HG03039 (cell line): ENCODE results near the gene CFAP210.
"Not testable (repeated sequence)": the region's sequence is repeated elsewhere in the genome, so short reads cannot be mapped to it uniquely, and the experiment has no call there.

Source experiments
- ATAC-seq: cut with Tn5 transposase; IDR thresholded peaks from one replicate; pipeline ENCODE4 v1.9.1; 2021; ENCODE audit warnings: mild to moderate bottlenecking, moderate library complexity; ENCODE audit not compliant: unreplicated experiment

CFAP210 gene

DNA sequence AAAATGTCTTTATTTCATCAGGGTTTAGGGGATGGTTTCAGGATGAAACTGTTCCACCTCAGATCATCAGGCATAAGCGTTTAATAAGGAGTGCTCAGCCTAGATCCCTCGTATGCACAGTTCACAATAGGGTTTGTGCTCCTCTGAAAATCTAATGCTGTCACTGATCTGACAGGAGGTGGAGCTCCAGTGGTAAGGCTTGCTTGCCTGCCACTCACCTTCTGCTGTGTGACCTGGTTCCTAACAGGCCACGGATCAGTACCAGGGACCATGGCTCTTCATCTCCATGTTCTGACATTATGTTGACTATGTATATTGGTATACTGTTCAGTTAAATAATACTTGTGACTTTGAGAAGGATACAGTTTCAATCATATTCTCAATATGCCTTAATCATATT is 68.4 kb downstream of the CFAP210 start:
- no peak for ATAC-seq

DNA sequence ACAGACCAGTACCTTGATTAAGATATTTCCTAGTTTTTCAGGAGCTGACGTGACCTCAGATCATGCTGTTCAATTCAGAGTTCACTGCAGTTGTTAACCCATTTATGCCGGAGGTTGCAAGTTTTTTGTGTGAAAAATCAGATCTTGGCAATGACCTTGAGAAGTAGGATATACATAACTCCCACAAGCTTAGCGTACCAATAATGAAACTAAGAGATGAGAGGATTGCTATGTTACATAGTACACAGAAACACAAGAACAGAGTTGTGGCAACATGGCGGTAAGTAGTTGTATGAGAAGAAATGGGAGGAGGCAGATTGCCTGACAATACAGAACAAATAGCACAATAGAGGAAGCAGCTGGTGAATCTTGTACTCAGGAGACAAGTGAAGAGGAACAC is 71.0 kb downstream of the CFAP210 start:
- ATAC-seq, result no peak

DNA sequence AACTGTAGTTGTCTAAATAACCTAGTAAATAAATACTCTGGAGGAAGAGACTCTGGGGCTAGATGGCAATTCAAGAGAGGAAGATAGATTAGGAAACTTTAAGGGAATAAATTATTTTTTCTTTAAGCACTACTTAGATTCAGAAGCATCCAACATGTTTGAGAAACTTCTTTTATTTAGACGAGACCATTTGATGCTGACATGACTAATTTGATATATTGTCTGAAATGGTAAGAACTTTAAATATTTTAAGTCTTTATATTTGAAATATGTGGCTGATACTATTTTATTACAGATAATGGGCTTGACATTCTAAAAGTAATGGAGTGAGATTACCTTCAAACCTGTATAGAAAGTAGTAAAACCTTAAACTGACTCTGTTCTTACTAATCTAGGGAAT is 73.7 kb downstream of the CFAP210 start:
- no peak for ATAC-seq

DNA sequence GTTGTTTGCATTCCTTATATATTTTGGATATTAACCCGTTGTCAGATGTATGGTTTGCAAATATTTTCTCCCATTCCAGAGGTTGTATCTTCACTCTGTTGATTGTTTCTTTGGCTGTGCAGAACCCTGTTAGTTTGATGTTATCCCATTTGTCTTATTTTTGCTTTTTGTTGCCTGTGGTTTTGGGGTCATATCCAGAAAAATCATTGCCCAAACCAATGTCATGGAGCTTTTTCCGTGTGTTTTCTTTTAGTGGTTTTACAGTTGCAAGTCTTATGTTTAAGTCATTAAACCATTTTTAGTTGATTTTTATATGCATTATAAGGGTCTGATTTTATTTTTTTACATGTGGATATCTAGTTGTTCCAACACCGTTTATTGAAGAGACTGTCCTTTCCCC is 74.3 kb downstream of the CFAP210 start:
- ATAC-seq, result no peak

DNA sequence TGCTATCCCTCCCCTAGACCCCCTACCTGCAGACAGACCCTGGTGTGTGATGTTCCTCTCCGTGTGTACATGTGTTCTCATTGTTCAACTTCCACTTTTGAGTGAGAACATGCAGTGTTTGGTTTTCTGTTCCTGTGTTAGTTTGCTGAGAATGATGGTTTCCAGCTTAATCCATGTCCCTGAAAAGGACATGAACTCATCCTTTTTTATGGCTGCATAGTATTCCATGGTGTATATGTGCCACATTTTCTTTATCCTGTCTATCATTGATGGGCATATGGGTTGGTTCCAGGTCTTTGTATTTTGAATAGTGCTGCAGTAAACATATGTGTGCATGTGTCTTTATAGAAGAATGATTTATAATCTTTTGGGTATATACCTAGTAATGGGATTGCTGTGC is 78.2 kb downstream of the CFAP210 start:
- not testable (repeated sequence) for ATAC-seq

DNA sequence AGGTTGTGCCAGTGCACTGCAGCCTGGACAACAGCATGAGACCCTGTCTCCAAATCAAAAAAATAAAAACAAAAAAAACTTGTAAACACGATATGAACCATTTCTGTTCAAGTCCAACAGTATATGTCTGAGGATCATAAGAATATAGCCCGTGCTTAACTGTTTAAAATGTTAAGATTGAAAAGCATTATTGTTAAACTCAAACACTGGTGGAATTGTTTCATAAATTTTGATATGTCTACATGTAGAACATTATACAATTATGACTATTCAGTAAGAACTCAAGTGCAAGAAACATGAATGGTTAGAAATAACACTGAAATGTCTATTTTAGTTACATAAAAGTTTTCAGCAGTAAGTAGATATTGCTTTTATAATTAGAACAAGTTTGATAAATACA is 80.3 kb downstream of the CFAP210 start:
- no peak for ATAC-seq

DNA sequence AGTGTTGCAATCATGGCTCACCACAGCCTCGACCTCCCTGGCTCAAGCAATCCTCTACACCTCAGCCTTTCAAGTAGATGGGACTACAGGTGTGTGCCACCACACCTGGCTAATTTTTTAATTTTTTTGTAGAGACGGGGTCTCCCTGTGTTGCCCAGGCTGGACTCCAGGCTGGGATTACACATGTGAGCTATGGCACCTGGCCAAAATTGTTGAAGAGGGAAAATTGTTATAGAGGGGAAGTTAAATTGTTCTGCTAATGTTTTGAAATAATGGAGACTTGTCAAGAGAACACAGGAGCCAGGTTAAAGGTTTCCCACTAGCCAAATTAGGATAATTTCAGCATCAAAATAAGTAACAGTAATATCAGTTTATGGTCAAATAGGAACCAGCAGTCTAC is 84.9 kb downstream of the CFAP210 start:
- no peak for ATAC-seq

DNA sequence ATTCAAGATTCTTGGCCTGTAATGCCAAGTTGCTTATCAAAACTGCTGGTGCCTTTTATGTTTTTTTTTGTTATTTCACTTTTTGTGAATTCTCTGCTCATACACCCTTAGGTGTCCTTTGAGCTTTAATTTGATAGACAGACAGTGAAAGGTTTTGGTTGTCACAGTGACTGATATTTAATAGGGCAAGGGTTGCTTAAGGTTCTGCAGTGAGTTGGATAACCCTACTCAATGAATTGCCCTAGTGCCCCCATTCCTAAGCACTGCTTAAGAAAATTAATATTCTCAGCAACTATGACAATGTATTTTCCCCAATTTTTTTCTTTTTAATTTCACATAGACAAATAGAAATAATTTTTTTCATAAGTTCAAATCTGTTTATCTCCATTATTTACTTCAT is 94.6 kb downstream of the CFAP210 start:
- ATAC-seq, result no peak

DNA sequence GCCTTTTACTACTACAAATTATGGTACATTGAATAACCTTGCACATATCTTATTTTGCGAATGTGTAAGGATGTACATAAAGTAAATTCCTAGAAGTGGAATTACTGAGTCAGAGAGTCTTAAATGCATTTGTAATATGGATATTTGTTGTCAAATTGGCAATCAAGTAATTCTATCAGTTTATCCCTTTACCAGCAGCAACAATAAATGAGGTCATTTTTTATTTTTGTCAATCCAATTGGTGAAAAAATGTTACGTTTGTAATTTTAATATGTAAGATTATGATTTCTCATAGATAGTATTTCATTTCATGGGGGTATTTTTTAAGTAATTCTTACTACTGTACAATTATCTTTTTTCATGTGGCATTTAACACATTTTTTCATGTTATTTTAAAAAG is 95.2 kb downstream of the CFAP210 start:
- ATAC-seq, result no peak

DNA sequence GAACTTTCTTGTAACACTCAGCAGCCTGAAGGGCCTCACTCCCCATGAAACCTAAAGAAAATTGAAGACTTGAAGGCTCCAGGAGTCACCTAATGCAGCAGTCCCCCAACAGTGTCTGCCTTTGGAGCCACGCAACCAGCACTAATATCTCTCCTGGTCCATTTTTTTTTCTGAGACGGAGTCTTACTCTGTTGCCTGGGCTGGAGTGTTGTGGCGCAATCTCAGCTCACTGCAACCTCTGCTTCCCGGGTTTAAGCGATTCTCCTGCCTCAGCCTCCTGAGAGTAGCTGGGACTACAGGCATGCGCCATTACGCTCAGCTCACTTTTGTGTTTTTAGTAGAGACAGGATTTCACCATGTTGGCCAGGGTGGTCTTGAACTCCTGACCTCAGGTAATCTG is 97.7 kb downstream of the CFAP210 start:
- not testable (repeated sequence) for ATAC-seq
